NCI-H748 (cell line): ENCODE measurements around the gene ENOX1.
"Not testable (repeated sequence)": the region's sequence is repeated elsewhere in the genome, so short reads cannot be mapped to it uniquely, and the experiment has no call there.

Experiments
- DNase-seq: peaks from one replicate; lab custom pipeline; 2025; ENCODE audit not compliant: unreplicated experiment; lab: John Stamatoyannopoulos, UW

The ENOX1 gene

DNA sequence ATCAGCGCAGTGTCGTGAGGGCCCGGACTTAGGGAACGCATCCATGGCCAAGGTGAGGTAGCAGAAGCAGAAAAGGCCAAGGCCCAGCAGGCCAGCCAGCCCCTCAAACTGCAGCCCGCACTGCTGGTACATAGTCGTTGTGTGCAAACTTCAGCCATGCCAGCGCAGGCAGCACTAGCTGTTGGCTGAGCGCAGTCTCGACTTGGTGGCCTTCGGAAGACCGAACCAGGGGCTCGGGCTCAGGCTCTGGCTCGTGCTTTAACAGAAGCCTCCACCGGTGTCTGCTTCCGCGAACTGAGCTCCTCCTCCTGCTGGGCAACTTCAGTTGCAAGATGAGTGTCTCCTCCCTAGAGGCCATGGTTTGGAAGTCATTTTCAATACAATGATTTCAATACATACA, 605.9 kb downstream of the ENOX1 start:
- DNase-seq, result no peak

DNA sequence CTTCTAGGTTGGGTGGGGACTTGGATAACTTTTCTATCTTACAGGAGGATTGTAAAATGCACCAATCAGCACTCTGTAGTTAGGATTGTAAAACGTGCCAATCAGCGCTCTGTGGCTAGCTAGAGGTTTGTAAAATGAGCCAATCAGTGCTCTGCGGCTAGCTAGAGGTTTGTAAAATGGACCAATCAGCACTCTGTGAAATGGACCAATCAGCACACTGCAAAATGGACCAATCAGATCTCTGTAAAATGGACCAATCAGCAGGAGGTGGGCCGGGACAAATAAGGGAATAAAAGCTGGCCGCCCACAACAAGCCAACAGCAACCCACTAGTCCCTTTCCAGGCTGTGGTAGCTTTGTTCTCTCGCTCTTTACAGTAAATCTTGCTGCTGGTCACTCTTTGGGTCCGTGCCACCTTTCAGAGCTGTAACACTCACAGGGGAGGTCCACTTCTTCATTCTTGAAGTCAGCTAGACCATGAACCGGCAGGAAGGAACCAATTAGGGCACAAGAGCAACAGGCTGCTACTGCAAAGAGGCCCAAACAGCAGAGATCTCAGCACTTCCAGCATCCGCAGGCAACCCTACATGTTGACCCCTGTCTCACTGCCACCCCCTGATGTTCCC, 606.6 kb downstream of the ENOX1 start:
- DNase-seq, result no peak

DNA sequence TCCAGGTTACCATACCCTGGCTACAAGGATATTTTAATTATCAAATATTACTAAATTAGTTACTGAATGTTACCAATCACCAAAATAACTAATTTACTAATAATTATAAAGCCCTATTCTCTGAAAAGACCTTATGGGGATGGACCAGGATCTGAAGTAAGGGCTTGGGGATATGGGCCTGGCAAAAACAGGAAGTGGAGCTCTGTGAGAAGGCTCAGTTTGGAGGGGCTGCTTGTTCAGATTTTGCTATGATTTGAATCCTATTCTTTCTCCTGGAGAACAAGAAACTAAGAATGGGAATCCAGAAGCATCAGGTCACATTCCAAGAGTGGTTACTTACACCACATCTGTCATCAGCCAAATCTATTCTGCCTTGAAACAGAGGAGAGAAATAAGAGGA, 615.3 kb downstream of the ENOX1 start:
- DNase-seq, result no peak

DNA sequence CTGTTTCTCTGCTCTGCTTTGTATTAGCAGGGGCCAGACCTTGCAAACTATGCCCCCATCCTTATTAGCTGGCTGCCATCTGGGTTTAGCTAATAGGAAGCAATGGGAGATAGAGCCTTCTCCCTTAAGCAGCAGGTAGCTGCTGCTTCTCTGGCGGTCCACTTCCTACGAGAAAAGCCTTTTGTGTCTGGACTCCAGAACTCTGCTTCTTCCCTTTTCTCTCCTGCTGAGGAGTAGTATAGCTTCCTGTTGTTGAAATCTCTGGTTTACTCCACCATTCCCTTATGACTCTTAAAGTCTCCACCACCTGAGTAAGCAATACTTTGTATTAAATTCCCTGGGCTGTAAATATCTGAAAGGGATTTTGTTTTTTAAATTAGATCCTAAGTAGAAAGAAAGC, 616.3 kb downstream of the ENOX1 start:
- DNase-seq, result no peak

DNA sequence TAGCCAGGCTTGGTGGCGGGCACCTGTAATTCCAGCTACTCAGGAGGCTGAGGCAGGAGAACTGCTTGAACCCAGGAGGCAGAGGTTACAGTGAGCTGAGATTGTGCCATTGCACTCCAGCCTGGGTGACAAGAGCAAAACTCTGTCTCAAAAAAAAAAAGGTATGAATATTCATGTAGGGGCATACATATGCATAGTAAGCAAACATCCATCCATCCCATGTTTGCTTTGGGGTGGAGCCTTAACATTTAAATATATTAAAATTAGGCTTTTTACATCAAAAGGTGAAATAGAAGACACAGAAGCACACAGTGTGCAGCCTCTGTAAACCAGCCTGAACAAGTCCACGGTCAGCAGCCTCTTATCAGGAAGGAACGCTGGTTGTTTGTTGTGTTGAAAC, 618.3 kb downstream of the ENOX1 start:
- DNase-seq, result not testable (repeated sequence)

DNA sequence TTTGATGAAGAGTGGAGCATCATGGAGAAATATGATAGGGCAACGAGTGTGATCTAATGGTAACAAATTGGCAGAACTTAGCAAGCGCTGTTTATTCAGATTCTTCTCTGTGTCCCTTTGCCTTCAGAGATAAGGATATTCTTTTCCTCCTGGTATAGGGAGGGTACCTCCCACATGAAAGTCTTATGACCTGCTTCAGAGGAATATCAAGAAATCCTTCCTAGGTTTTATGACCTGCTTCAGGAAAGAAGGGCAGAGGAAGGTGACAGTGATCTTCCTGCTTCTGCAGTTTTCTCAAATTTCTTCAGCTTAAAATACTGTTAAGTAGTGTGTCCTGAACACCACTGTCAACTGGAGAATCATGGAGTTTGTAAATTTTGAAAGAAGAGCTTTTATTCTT, 619.0 kb downstream of the ENOX1 start:
- DNase-seq, result no peak

DNA sequence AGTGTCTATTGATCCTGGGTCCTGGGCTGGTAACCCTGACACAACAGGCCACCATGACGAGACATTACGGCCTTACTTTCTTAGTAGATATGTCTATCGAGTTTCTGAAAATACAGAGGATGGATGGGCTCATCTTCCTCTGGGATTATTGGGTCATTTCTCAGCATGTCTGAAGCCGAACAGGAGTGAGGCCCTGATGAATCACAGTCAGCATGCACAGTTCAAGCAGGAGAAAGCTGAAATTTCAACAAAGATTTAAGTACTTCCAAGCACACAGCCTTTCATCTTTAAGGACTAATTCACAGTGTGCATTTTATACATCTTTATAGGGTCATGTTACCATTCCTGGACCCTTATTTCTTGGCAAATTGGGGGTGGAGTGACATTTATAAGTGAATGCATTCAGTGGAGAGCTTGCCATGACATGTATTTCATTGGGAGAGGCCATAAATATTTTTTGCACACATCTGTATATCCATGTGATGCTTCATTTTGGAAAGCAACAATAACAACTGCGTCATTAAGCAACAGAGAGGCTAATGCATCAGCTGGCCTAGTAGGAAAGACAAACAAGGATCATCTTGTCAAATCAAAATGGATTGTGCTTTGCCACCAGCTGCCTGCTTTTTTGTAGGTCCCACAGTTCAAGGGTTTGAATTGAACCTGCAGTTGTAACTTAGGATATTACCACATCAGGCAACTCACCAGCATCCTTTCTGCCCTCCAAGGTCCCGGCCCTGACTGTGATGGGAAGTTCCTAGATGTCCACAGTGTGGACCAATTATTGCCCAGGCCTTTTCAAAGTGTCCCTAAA, 619.9 kb downstream of the ENOX1 start:
- no peak for DNase-seq
